T-helper 2 cell (primary cell): ENCODE results near the gene DIDO1.
"Not testable (repeated sequence)": the region's sequence is repeated elsewhere in the genome, so short reads cannot be mapped to it uniquely, and the experiment has no call there.

Experiments used
- DNase-seq, 5 experiments: peaks; one replicate each; pipeline versions ENCODE4 v3.0.0 to v3.0.0-alpha.2; 2012 to 2022

DIDO1 gene

GRCh38 chr20:62962221-62962879, 36.0 kb upstream of the DIDO1 start:
- no peak for DNase-seq

DNA sequence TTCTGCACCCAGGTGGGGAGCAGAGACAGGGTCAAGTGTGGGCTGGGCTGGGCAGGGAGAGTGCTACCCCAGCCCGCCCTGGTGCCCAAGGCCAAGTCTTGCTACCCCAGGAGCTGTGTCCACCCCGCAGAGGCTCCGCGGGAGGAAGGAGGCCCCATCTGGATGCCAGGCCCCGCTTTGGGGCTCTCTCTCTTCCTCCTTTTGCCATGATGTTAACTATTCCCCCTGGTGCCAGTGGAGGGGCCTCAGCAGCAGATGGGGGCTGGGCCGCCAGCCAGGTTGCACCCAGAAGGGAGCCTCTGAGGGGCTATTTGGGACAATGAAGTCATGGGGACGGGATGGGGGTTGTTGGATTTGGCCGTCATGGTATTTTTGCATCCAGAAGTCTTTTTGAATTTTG, 35.5 kb upstream of the DIDO1 start:
- no peak for DNase-seq

DNA sequence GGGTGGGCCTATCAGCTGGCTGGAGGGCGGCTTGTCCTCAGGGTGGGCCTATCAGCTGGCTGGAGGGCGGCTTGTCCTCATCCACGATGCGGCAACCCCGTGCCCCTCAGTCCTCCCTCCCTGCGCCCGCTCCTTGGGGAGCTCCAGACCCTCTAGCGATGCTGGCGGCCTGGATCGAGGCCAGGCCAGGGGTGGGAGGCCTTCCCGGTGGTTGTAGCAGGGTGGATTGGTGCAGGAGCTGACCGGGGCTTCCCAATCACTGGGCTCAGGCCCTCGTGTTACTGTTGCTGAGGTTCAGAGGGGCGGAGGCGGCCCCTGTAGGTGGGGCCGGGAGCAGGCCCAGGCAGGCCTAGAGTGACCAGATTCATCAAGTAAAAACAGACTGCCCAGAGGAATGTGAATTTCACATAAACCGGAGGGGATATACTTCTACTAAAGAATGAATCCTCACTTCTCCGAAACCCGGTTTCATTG, 35.0 kb upstream of the DIDO1 start:
- DNase-seq: no peak

- DNase-seq: not testable (repeated sequence)
Measured at GRCh38 chr20:62960446-62961309, 34.4 kb upstream of the DIDO1 start.

GRCh38 chr20:62959998-62960436, 33.7 kb upstream of the DIDO1 start:
- no peak for DNase-seq

GRCh38 chr20:62959101-62959971, 33.0 kb upstream of the DIDO1 start:
- DNase-seq: no peak

DNA sequence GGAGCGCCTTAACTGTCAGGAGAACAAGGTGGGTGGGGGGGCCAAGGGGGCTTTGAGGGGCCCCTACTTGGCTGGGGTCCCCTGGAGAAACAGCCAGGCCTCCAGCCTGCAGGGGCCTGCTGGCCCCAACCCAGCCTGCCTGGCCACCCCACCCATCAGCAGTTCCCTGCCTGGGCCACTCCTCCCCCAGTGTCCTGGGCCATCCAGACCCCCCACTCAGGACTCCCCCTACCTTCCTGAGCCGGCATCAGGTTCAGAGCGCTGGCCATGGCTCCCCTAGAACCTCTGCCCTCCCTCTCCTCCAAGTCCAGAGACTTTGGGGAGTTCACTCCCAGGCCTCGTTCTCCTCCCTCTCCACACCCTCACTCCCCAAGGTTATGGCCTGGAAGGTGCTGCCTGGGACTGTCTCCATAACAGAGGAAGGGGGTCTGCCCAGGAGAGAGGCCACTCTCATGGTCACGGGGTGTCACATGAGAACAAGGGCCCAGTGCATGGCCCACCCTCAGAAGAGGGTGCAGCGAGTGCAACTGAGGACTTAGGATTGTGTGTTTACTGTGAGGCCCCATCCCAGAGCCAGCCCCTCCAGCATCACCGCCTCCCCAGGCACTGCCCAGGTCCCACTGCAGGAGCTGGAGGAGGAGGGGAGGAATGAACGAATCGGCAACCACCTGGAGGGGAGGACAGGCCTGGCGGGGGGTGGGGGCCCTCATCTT, 32.2 kb upstream of the DIDO1 start:
- no peak for DNase-seq

- no peak for DNase-seq
Measured at GRCh38 chr20:62957136-62958117, 31.1 kb upstream of the DIDO1 start.

DNA sequence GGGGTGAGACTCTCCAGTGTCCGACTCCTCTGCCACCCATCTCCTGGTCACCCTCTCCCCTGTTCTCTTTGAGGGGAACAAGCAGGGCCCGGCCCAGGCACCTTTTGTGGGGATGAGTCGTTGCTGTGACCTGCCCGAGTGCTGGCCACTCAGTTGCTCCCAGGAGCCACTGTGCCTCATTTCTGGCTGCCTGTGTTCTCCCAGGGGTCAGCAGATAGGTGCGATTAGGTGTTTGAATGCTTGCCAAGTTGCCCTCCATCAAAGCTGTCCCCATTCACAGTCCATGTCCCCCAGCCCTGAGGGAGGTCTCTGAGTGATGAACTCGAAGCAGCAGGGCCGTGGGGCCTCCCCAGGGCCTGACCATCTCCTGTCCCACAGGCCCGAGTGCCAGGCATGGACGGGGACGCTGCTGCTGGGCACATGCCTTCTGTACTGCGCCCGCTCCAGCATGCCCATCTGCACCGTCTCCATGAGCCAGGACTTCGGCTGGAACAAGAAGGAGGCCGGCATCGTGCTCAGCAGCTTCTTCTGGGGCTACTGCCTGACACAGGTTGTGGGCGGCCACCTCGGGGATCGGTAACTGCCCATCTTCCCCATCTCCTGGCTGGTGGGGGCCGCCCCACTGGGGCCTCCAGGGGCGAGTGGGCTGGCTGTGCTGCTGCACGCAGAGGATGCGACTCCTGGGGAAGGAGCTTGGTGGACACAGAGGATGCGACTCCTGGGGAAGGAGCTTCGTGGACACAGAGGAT, 30.3 kb upstream of the DIDO1 start:
- DNase-seq: no peak

DNA sequence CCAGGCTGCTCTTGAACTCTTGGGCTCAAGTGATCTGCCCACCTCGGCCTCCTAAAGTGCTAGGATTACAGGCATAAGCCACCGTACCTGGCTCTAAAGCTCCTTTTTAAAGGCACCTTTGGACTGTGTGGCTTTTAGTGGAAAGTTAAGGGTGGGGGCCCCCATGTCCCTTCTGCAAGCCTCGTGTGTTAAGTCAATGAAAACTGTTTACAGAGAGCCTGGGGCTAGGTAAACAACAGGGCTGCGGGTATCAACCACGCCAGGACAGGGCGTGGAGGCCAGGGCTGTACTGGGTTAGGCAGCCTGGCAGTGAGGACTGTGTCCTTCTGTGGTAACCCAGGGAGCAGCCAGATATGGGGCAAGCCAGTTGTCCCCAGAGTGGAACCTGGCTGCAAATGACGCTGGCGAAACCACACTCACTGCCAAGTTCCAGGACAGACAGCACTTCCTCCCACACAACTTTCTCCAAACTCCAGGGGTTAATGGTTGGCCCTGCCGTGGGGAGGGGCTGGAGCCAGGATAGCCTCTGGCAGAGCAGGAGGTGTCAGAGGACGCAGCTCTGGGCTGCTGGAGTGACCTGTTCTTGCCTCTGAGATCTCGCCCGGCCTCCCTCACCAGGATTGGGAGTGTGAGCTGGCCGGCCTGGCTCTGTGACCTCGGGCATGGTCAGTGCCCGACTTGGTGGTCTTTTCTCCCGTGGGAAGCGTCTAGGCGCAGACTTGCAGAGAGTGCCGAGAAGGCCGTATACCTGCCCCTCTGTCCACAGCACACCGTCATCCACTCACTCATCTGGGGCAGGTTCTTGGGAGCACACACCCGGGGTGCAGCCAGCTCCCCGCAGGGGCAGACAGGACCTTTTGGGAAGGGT, 29.4 kb upstream of the DIDO1 start:
- no peak for DNase-seq

DNA sequence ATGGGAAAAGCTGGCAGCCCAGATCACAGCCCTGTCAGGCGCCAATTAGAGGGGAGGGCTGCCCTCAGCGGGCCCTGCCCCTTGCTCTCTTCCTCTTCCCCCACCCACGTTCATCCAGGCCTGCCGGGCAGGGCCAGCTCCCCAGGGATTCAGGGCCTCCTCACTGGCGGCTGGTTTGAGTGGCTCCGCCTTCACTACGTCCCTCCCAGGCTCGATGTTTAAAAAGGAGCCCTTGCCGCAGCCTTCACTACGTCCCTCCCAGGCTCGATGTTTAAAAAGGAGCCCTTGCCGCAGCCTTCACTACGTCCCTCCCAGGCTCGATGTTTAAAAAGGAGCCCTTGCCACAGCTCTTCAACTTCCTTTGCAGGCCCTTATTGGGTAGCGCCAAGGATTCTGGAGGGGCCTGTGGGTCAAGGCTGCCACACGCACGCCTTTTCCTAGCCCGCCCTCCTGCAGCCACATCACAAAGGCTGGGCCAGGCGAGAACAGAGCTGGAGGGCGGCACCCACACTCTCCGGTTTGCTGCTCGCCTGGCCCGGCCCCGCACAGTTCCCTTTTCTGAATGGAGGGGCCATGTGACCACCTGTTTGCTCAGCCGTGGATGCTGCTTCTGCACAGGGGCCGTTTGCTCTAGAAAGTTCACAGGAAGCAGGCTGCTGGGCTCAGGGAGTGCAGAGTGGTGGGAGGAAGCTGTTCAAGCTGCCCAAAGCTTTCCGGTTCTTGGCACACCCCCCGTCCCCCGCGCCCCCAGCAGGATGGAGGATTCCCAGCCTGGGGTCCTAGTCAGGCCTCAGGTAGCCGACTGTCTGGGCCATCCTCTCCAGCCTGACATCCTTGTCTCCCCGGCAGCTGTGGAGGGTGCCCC, 27.8 kb upstream of the DIDO1 start:
- peak in 4 of 5 experiments; percentile 13 to 82 (median 70) for DNase-seq

GRCh38 chr20:62952968-62953838, 26.9 kb upstream of the DIDO1 start:
- DNase-seq: no peak

DNA sequence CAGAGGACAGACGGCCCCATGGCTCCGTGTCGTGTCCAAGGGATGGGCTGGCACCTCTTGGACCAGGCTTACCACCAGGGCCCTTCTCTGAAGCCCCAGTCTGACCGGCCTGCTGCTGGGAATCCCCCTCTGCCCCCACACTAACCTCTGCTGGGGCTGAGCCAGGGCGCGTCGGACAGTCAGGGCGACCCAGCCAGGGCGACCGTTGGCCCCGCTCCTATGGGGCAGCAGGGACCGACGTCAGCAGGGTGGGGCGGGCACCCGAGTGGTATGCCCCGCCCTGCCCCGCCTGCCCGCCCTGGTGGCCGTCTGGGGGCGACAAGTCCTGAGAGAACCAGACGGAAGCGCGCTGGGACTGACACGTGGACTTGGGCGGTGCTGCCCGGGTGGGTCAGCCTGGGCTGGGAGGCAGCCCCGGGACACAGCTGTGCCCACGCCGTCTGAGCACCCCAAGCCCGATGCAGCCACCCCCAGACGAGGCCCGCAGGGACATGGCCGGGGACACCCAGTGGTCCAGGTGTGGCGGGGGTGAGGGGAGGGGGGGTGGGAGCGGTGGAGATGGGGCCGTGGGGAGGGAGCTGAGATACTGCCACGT, 26.2 kb upstream of the DIDO1 start, which contains the start of gene SLC17A9:
SLC17A9 (plus strand) TSS at position 337 of the 595 bp plus-strand sequence; CDS start at position 459, 122 bp downstream.
- DNase-seq: peak in 3 of 5 experiments; percentile 28 to 40 (median 38)

DNA sequence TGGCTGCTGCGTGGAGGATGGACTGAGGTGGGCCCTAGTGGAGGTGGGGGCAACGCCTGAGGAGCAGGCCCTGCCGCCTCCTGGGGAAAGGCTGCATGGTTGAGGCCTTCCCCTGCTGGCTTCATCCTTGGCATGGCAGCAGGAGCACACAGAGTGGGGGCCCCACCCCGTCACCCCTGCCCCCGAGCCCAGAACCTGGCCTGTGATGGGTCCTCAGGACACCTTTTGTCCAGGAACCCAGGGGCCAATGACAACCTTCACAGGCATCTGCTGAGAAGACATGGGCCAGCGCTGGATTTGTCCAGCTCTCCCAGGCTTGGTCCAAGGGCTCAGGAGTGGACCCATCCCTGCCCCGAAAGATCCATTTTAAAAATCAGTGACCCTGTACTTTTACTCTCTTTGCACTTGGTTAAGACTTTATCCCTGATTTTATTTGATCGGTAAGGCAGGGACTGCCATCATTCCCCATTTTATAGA, 25.6 kb upstream of the DIDO1 start:
- no peak for DNase-seq

- DNase-seq: no peak
Measured at GRCh38 chr20:62951143-62951895, 25.0 kb upstream of the DIDO1 start.

GRCh38 chr20:62950741-62951140, 24.4 kb upstream of the DIDO1 start:
- no peak for DNase-seq
